ENCODE results near the gene CIDEC. TPM values are rescaled to one million over a fixed set of nuclear protein-coding genes. Genes with fewer than 3 reads are reported as not detected.

Gene CIDEC
- total and polyA plus RNA-seq, 9 of the 15 experiments (the other 6 are each of a cell fraction or from before 2014, with no cell fraction given): not detected

DNA sequence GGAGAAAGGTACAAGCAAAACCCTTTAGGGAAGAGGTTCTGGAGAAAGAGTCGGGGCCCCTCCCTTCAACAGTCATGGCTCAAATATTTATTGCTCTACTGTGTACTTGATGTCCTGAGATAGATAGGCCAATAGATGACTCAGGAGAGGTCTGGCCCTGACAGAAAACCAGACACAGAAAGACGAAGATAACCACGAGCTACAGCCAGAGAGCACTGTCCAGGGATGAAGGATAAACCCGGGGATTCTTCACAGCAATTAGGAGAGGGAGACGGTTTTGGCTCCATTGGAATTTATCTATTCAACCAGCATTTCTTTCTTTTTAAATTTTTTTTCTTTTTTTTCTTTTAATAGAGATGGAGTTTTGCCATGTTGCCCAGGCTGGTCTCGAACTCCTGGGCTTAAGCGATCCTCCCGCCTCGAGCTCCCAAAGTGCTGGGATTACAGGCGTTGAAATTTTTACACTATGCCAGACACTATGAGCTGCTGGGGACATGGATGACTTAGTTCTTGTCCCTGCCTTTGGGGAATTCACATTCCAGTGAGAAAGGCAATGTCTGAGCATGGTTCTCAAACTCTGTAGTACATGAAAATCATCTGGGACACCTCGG lies 4.6 kb upstream of the CIDEC start (continued):
- TF ChIP-seq, protein P1, sequence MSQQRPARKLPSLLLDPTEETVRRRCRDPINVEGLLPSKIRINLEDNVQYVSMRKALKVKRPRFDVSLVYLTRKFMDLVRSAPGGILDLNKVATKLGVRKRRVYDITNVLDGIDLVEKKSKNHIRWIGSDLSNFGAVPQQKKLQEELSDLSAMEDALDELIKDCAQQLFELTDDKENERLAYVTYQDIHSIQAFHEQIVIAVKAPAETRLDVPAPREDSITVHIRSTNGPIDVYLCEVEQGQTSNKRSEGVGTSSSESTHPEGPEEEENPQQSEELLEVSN (IDR thresholded peaks at IDR 0.05; ENCODE audit: borderline replicate concordance in 1 of 2, extremely low read depth in 1 of 2, insufficient read depth in 1 of 2, insufficient read length in 1 of 2, low read depth in 1 of 2, low read length in 1 of 2, poor library complexity in 1 of 2, severe bottlenecking in 1 of 2): peak in 1 of 2 experiments; percentile 61
- no peak for TF ChIP-seq ZNF507 (tag; conservative IDR thresholded peaks at IDR 0.05)
- TF ChIP-seq SMARCA4 (IDR thresholded peaks at IDR 0.05): peak; percentile 92
- TF ChIP-seq BCOR (IDR thresholded peaks at IDR 0.05): peak; percentile 63
- TF ChIP-seq EP300 (IDR thresholded peaks at IDR 0.05; ENCODE audit: low read length): peak; percentile 64
- TF ChIP-seq, protein P2, sequence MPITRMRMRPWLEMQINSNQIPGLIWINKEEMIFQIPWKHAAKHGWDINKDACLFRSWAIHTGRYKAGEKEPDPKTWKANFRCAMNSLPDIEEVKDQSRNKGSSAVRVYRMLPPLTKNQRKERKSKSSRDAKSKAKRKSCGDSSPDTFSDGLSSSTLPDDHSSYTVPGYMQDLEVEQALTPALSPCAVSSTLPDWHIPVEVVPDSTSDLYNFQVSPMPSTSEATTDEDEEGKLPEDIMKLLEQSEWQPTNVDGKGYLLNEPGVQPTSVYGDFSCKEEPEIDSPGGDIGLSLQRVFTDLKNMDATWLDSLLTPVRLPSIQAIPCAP (CRISPR knock-in tag; IDR thresholded peaks at IDR 0.05; ENCODE audit: borderline replicate concordance): no peak
- TF ChIP-seq SETDB1 (IDR thresholded peaks at IDR 0.05; ENCODE audit: low read length): no peak
- no peak for TF ChIP-seq RBFOX2 (IDR thresholded peaks at IDR 0.05; ENCODE audit: low read depth, low read length)
- TF ChIP-seq, protein P3, sequence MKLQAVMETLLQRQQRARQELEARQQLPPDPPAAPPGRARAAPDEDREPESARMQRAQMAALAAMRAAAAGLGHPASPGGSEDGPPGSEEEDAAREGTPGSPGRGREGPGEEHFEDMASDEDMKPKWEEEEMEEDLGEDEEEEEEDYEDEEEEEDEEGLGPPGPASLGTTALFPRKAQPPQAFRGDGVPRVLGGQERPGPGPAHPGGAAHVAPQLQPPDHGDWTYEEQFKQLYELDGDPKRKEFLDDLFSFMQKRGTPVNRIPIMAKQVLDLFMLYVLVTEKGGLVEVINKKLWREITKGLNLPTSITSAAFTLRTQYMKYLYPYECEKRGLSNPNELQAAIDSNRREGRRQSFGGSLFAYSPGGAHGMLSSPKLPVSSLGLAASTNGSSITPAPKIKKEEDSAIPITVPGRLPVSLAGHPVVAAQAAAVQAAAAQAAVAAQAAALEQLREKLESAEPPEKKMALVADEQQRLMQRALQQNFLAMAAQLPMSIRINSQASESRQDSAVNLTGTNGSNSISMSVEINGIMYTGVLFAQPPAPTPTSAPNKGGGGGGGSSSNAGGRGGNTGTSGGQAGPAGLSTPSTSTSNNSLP (IDR thresholded peaks at IDR 0.05; ENCODE audit: borderline replicate concordance, low read depth, low read length): peak; percentile 88; the same call in 1 of the 2 replicates
- TF ChIP-seq ARNT (IDR thresholded peaks at IDR 0.05): peak in 1 of 2 experiments; percentile 49; a peak in 1 of 4 replicates
- TF ChIP-seq, protein P4, sequence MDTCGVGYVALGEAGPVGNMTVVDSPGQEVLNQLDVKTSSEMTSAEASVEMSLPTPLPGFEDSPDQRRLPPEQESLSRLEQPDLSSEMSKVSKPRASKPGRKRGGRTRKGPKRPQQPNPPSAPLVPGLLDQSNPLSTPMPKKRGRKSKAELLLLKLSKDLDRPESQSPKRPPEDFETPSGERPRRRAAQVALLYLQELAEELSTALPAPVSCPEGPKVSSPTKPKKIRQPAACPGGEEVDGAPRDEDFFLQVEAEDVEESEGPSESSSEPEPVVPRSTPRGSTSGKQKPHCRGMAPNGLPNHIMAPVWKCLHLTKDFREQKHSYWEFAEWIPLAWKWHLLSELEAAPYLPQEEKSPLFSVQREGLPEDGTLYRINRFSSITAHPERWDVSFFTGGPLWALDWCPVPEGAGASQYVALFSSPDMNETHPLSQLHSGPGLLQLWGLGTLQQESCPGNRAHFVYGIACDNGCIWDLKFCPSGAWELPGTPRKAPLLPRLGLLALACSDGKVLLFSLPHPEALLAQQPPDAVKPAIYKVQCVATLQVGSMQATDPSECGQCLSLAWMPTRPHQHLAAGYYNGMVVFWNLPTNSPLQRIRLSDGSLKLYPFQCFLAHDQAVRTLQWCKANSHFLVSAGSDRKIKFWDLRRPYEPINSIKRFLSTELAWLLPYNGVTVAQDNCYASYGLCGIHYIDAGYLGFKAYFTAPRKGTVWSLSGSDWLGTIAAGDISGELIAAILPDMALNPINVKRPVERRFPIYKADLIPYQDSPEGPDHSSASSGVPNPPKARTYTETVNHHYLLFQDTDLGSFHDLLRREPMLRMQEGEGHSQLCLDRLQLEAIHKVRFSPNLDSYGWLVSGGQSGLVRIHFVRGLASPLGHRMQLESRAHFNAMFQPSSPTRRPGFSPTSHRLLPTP (IDR thresholded peaks at IDR 0.05; ENCODE audit: borderline replicate concordance, extremely low read depth, insufficient read length): peak; percentile 37
- peak; percentile 93 for TF ChIP-seq MEIS2 (IDR thresholded peaks at IDR 0.05; ENCODE audit: partially characterized antibody)
- TF ChIP-seq, protein P5, sequence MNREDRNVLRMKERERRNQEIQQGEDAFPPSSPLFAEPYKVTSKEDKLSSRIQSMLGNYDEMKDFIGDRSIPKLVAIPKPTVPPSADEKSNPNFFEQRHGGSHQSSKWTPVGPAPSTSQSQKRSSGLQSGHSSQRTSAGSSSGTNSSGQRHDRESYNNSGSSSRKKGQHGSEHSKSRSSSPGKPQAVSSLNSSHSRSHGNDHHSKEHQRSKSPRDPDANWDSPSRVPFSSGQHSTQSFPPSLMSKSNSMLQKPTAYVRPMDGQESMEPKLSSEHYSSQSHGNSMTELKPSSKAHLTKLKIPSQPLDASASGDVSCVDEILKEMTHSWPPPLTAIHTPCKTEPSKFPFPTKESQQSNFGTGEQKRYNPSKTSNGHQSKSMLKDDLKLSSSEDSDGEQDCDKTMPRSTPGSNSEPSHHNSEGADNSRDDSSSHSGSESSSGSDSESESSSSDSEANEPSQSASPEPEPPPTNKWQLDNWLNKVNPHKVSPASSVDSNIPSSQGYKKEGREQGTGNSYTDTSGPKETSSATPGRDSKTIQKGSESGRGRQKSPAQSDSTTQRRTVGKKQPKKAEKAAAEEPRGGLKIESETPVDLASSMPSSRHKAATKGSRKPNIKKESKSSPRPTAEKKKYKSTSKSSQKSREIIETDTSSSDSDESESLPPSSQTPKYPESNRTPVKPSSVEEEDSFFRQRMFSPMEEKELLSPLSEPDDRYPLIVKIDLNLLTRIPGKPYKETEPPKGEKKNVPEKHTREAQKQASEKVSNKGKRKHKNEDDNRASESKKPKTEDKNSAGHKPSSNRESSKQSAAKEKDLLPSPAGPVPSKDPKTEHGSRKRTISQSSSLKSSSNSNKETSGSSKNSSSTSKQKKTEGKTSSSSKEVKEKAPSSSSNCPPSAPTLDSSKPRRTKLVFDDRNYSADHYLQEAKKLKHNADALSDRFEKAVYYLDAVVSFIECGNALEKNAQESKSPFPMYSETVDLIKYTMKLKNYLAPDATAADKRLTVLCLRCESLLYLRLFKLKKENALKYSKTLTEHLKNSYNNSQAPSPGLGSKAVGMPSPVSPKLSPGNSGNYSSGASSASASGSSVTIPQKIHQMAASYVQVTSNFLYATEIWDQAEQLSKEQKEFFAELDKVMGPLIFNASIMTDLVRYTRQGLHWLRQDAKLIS (CRISPR knock-in tag; IDR thresholded peaks at IDR 0.05): no peak
- peak; percentile 69; the same call in 1 of the 2 replicates for TF ChIP-seq POLR2AphosphoS5 (IDR thresholded peaks at IDR 0.05; ENCODE audit: control insufficient read depth, insufficient read depth, low read depth, low read length)
- TF ChIP-seq NCOR1 (IDR thresholded peaks at IDR 0.05): peak; percentile 67
